ENCODE results near the gene EEF2K. TPM values are rescaled to one million over a fixed set of nuclear protein-coding genes. Genes with fewer than 3 reads are reported as not detected.
A peak's percentile ranks its signal among the peaks of the same experiment; 100 is the strongest.

Gene EEF2K
- polyA plus RNA-seq (2011; rRNA removed) (8.2 and 11.6 TPM in 2 replicates), polyA plus RNA-seq (2017; fragmentation: RNase III; extraction: RNeasy Plus Mini Kit Qiagen cat#74134 plus additional on column Dnase treatment) (8.6 to 10.0 TPM (median 9.4 TPM) in 3 replicates), polyA minus RNA-seq (2011; rRNA and poly(A)+ RNA removed) (24.1 and 32.6 TPM in 2 replicates)
- polyA plus RNA-seq (2012; cell fraction: cytosol; rRNA removed): 7.8 and 9.8 TPM in 2 replicates
- 23.0 and 27.4 TPM in 2 replicates for polyA plus RNA-seq (2012; cell fraction: nucleus; rRNA removed)

DNA sequence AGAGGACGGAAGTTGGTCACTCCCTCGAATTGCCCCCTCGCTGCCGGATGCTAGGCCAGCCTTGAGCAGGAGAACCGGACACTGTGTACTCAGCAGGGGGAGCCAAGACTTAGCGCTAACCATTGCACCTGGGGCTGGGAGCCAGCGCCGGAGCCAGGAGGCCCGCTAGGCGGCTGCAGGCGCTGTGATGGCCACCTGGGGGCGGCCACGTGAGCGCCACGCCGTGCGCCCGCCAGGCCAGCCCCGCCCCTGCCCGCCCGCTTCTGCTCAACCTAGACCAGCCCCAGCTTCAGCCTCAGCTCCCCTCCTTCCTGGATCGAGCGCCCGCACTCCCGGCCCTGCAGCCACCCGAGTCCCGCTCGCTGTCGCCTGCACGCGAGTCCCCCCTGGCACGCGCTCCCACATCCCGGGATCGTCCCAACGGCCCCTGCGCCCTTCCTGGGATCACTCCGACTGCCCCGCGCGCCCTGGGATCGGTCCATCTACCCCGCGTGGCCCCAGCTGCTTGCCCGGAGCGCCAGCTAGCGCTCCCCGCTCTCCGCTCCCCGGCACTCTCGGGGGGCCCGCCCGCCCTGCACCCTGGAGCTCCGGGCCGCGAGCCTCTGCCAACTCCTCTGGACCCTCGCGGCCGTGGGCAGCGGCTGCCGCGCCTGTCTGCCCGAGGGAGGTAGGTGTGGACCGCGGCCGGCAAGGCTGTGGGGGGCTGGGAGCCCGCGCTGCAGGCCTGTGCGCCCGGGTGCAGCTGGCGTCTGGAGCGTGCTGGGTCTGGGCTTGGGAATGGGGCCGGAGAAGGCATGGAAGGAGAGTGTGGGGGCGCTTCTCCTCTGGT is at the start of gene EEF2K:
TSS of gene EEF2K (plus strand) at position 266 of the 829 bp plus-strand sequence. CDS start 19,452 bp downstream, outside the sequence.
- Histone ChIP-seq H3K9me3 (peaks cover 8% of the 10 kb centered on the region), H3K4me2 (peak within 1 kb of the TSS; percentile 87), H3K27ac (peak within 1 kb of the TSS; percentile 90 to 94), H3K4me1 (peaks cover 12% of the 10 kb centered on the region), H3K4me3 (peak within 1 kb of the TSS; percentile 84)
- ChIA-PET CTCF (interaction anchor here (0.8 to 24.4 kb wide), 17 partner anchors 10 to 114 kb away, joined by 3 to 320 read pairs (median 5); partner anchors contain the start of gene POLR3E), POLR2A (interaction anchor here (0.6 to 1.4 kb wide), 6 partner anchors 26 to 1074 kb away, joined by 3 to 16 read pairs (median 4); partner anchors contain the start of gene POLR3E)
- FAIRE-seq (no peak), DNase-seq (ENCODE audit: low read depth in 1 of 2, low spot score in 1 of 2) (peak; percentile 98), ATAC-seq (peak; percentile 95 to 96)
- 1% methylated on average over 37 of the region's 74 CpGs for WGBS (ENCODE audit: missing lambda C conversion rate)
- TF ChIP-seq TFCP2L1 (CRISPR knock-in tag; IDR thresholded peaks at IDR 0.05): no peak
- TF ChIP-seq, protein P1, sequence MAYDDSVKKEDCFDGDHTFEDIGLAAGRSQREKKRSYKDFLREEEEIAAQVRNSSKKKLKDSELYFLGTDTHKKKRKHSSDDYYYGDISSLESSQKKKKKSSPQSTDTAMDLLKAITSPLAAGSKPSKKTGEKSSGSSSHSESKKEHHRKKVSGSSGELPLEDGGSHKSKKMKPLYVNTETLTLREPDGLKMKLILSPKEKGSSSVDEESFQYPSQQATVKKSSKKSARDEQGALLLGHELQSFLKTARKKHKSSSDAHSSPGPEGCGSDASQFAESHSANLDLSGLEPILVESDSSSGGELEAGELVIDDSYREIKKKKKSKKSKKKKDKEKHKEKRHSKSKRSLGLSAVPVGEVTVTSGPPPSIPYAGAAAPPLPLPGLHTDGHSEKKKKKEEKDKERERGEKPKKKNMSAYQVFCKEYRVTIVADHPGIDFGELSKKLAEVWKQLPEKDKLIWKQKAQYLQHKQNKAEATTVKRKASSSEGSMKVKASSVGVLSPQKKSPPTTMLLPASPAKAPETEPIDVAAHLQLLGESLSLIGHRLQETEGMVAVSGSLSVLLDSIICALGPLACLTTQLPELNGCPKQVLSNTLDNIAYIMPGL (CRISPR knock-in tag; IDR thresholded peaks at IDR 0.05; ENCODE audit: borderline replicate concordance): 0 out of 2 replicates have a peak, but pooled peaks have one; percentile 56
- TF ChIP-seq ZNF302 (CRISPR knock-in tag; IDR thresholded peaks at IDR 0.05): no peak
- TF ChIP-seq CHD4 (IDR thresholded peaks at IDR 0.05; ENCODE audit: borderline replicate concordance): no peak
- TF ChIP-seq, protein P2, sequence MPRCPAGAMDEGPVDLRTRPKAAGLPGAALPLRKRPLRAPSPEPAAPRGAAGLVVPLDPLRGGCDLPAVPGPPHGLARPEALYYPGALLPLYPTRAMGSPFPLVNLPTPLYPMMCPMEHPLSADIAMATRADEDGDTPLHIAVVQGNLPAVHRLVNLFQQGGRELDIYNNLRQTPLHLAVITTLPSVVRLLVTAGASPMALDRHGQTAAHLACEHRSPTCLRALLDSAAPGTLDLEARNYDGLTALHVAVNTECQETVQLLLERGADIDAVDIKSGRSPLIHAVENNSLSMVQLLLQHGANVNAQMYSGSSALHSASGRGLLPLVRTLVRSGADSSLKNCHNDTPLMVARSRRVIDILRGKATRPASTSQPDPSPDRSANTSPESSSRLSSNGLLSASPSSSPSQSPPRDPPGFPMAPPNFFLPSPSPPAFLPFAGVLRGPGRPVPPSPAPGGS (IDR thresholded peaks at IDR 0.05): no peak
- no peak for TF ChIP-seq EHMT2 (IDR thresholded peaks at IDR 0.05; ENCODE audit: low read depth)
- TF ChIP-seq ZSCAN20 (CRISPR knock-in tag; IDR thresholded peaks at IDR 0.05): no peak
- TF ChIP-seq MAFK (IDR thresholded peaks at IDR 0.05; ENCODE audit: partially characterized antibody): no peak
- TF ChIP-seq, protein P3, sequence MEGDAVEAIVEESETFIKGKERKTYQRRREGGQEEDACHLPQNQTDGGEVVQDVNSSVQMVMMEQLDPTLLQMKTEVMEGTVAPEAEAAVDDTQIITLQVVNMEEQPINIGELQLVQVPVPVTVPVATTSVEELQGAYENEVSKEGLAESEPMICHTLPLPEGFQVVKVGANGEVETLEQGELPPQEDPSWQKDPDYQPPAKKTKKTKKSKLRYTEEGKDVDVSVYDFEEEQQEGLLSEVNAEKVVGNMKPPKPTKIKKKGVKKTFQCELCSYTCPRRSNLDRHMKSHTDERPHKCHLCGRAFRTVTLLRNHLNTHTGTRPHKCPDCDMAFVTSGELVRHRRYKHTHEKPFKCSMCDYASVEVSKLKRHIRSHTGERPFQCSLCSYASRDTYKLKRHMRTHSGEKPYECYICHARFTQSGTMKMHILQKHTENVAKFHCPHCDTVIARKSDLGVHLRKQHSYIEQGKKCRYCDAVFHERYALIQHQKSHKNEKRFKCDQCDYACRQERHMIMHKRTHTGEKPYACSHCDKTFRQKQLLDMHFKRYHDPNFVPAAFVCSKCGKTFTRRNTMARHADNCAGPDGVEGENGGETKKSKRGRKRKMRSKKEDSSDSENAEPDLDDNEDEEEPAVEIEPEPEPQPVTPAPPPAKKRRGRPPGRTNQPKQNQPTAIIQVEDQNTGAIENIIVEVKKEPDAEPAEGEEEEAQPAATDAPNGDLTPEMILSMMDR (IDR thresholded peaks at IDR 0.05): peak; percentile 87
- no peak for TF ChIP-seq CBX8 (IDR thresholded peaks at IDR 0.05)
- no peak for TF ChIP-seq CHD2 (IDR thresholded peaks at IDR 0.05; ENCODE audit: low read length, partially characterized antibody)
- peak; percentile 84; the same call in 1 of the 2 replicates for TF ChIP-seq NPAS2 (CRISPR knock-in tag; IDR thresholded peaks at IDR 0.05; ENCODE audit: borderline replicate concordance)
- TF ChIP-seq FOSL2 (IDR thresholded peaks at IDR 0.05): no peak
- TF ChIP-seq FOSL2 (CRISPR knock-in tag; IDR thresholded peaks at IDR 0.05): no peak
- no peak for TF ChIP-seq EP300 (IDR thresholded peaks at IDR 0.05)
- no peak for TF ChIP-seq RARB (CRISPR knock-in tag; IDR thresholded peaks at IDR 0.05)
- peak; percentile 49 for TF ChIP-seq POLR2A (IDR thresholded peaks at IDR 0.05; ENCODE audit: low read length)
- TF ChIP-seq PBX3 (IDR thresholded peaks at IDR 0.05): no peak
- TF ChIP-seq HES2 (IDR thresholded peaks at IDR 0.05): no peak
- TF ChIP-seq FOXS1 (CRISPR knock-in tag; IDR thresholded peaks at IDR 0.05): no peak
- no peak for TF ChIP-seq POLR2AphosphoS2 (conservative IDR thresholded peaks at IDR 0.05; ENCODE audit: low read length)
- TF ChIP-seq, protein P4, sequence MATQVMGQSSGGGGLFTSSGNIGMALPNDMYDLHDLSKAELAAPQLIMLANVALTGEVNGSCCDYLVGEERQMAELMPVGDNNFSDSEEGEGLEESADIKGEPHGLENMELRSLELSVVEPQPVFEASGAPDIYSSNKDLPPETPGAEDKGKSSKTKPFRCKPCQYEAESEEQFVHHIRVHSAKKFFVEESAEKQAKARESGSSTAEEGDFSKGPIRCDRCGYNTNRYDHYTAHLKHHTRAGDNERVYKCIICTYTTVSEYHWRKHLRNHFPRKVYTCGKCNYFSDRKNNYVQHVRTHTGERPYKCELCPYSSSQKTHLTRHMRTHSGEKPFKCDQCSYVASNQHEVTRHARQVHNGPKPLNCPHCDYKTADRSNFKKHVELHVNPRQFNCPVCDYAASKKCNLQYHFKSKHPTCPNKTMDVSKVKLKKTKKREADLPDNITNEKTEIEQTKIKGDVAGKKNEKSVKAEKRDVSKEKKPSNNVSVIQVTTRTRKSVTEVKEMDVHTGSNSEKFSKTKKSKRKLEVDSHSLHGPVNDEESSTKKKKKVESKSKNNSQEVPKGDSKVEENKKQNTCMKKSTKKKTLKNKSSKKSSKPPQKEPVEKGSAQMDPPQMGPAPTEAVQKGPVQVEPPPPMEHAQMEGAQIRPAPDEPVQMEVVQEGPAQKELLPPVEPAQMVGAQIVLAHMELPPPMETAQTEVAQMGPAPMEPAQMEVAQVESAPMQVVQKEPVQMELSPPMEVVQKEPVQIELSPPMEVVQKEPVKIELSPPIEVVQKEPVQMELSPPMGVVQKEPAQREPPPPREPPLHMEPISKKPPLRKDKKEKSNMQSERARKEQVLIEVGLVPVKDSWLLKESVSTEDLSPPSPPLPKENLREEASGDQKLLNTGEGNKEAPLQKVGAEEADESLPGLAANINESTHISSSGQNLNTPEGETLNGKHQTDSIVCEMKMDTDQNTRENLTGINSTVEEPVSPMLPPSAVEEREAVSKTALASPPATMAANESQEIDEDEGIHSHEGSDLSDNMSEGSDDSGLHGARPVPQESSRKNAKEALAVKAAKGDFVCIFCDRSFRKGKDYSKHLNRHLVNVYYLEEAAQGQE (IDR thresholded peaks at IDR 0.05): no peak
- TF ChIP-seq HDAC2 (IDR thresholded peaks at IDR 0.05): no peak
- no peak for TF ChIP-seq KDM1A (IDR thresholded peaks at IDR 0.05; ENCODE audit: low read depth)
- TF ChIP-seq, protein P5, sequence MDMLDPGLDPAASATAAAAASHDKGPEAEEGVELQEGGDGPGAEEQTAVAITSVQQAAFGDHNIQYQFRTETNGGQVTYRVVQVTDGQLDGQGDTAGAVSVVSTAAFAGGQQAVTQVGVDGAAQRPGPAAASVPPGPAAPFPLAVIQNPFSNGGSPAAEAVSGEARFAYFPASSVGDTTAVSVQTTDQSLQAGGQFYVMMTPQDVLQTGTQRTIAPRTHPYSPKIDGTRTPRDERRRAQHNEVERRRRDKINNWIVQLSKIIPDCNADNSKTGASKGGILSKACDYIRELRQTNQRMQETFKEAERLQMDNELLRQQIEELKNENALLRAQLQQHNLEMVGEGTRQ (IDR thresholded peaks at IDR 0.05): peak; percentile 66
- TF ChIP-seq GATA3 (IDR thresholded peaks at IDR 0.05; ENCODE audit: borderline replicate concordance): no peak; the same call in 1 of the 2 replicates
- TF ChIP-seq, protein P6, sequence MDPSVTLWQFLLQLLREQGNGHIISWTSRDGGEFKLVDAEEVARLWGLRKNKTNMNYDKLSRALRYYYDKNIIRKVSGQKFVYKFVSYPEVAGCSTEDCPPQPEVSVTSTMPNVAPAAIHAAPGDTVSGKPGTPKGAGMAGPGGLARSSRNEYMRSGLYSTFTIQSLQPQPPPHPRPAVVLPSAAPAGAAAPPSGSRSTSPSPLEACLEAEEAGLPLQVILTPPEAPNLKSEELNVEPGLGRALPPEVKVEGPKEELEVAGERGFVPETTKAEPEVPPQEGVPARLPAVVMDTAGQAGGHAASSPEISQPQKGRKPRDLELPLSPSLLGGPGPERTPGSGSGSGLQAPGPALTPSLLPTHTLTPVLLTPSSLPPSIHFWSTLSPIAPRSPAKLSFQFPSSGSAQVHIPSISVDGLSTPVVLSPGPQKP (IDR thresholded peaks at IDR 0.05; ENCODE audit: low read depth, low read length): no peak
